ENCODE measurements around the gene RERE. TPM values are rescaled to one million over a fixed set of nuclear protein-coding genes. Genes with fewer than 3 reads are reported as not detected.

RERE gene
- total RNA-seq, 1 experiment from 2014 or later = 217 TPM

GRCh38 chr1:8425781-8426161 lies 391.7 kb downstream of the RERE start:
- in situ Hi-C loops (cut with HindIII; ENCODE audit: low pct_unique_long_range_greater_than_20kb, low sequenced_read_pairs) (no loop called here), intact Hi-C loops (cut with micrococcal nuclease; ENCODE audit: unreplicated experiment) (no loop called here)
- no peak for TF ChIP-seq TCF7L2 (IDR thresholded peaks at IDR 0.05; ENCODE audit: low read depth, low read length)
- TF ChIP-seq CTCF (IDR thresholded peaks at IDR 0.05) = no peak
- no peak for TF ChIP-seq REST (IDR thresholded peaks at IDR 0.05; ENCODE audit: insufficient read depth in 1 of 2, low read depth in 2 of 2, low read length in 1 of 2)
- no peak for TF ChIP-seq POLR2AphosphoS5 (IDR thresholded peaks at IDR 0.05; ENCODE audit: low read depth, low read length)
- TF ChIP-seq SIN3A (IDR thresholded peaks at IDR 0.05; ENCODE audit: borderline replicate concordance, insufficient read depth, low read depth, low read length) = no peak
- no peak for ATAC-seq
- Histone ChIP-seq H3K4me3 (ENCODE audit: low read depth in 2 of 2, low read length in 2 of 2) (no peak overlapping the region), H3K36me3 (ENCODE audit: control insufficient read depth, insufficient read depth, low read length) (peaks cover 5% of the 10 kb centered on the region; the same call in 1 of the 2 replicates), H3K27ac (ENCODE audit: low read length) (peak overlapping the region; percentile 29; the same call in 1 of the 2 replicates), H3K27me3 (ENCODE audit: control insufficient read depth, insufficient read depth, low read length) (no peaks in the 10 kb centered on the region), H3K9me3 (ENCODE audit: control insufficient read depth, insufficient read depth, low read depth, low read length) (no peaks in the 10 kb centered on the region), H3K4me1 (ENCODE audit: control insufficient read depth, insufficient read depth, low read length) (peaks cover 26% of the 10 kb centered on the region)
- POLR2A ChIA-PET = no interaction called here
- no TSS peak for BruUV-seq (replicated peaks)
- no peak for DNase-seq (ENCODE audit: low read depth, low spot score)
- CTCF ChIA-PET = no interaction called here

GRCh38 chr1:8425150-8425780 lies 392.2 kb downstream of the RERE start:
- intact Hi-C loops (cut with micrococcal nuclease; ENCODE audit: unreplicated experiment) = no loop called here
- BruUV-seq (replicated peaks) = TSS peak; percentile 60
- no peak overlapping the region; a peak in 1 of 4 replicates for H3K4me3 ChIP-seq (ENCODE audit: low read depth in 2 of 2, low read length in 2 of 2)
- TF ChIP-seq POLR2AphosphoS5 (IDR thresholded peaks at IDR 0.05; ENCODE audit: low read depth, low read length) (no peak), TCF7L2 (IDR thresholded peaks at IDR 0.05; ENCODE audit: low read depth, low read length) (no peak)
- H3K9me3 ChIP-seq (ENCODE audit: control insufficient read depth, insufficient read depth, low read depth, low read length) = no peaks in the 10 kb centered on the region
- peaks cover 31% of the 10 kb centered on the region for H3K4me1 ChIP-seq (ENCODE audit: control insufficient read depth, insufficient read depth, low read length)
- no peaks in the 10 kb centered on the region for H3K27me3 ChIP-seq (ENCODE audit: control insufficient read depth, insufficient read depth, low read length)
- peak overlapping the region; percentile 96 for H3K27ac ChIP-seq (ENCODE audit: low read length)
- in situ Hi-C loops (cut with HindIII; ENCODE audit: low pct_unique_long_range_greater_than_20kb, low sequenced_read_pairs) = no loop called here
- H3K36me3 ChIP-seq (ENCODE audit: control insufficient read depth, insufficient read depth, low read length) = peaks cover 5% of the 10 kb centered on the region; the same call in 1 of the 2 replicates
- no peak for DNase-seq (ENCODE audit: low read depth, low spot score)
- ATAC-seq = no peak
- ChIA-PET CTCF (no interaction called here), POLR2A (no interaction called here)

DNA sequence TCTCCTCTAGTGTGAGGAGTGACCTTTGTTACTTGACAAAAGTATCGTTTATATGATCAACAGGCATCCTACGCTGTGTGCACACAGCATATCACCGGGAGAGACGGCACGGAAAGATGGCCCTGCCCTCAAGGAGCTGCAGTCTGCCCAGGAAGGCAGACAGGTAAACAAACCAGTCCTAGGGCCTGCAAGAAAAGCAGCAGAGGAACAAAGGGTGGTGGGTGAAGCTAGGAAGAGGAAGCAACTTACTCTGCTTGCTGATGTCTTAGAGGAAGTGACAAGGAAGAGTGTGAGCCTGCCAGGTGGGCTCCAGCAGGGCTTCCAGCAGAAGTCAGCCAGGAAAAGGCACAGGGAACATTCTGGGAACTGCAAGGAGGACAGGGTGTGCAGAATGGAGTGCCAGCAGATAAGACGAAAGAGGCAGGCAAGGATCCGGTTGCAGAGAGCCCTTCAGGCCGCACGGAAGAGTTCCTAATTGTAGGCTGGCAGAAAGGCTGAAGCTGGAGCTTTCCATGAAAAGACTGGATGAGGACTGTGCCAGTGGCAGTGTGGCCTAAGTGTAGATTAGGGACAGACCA lies 392.8 kb downstream of the RERE start:
- H3K27me3 ChIP-seq (ENCODE audit: control insufficient read depth, insufficient read depth, low read length) = no peaks in the 10 kb centered on the region
- H3K36me3 ChIP-seq (ENCODE audit: control insufficient read depth, insufficient read depth, low read length) = peaks cover 8% of the 10 kb centered on the region; the same call in 1 of the 2 replicates
- in situ Hi-C loops (cut with HindIII; ENCODE audit: low pct_unique_long_range_greater_than_20kb, low sequenced_read_pairs) = no loop called here
- H3K9me3 ChIP-seq (ENCODE audit: control insufficient read depth, insufficient read depth, low read depth, low read length) = no peaks in the 10 kb centered on the region
- POLR2A ChIA-PET = interaction anchor here (0.5 kb wide), 1 partner anchor 274 kb away, joined by 4 read pairs; no protein-coding TSS in a partner anchor
- peaks cover 37% of the 10 kb centered on the region for H3K4me1 ChIP-seq (ENCODE audit: control insufficient read depth, insufficient read depth, low read length)
- ATAC-seq (peak; percentile 74), DNase-seq (ENCODE audit: low read depth, low spot score) (no peak)
- H3K4me3 ChIP-seq (ENCODE audit: low read depth in 2 of 2, low read length in 2 of 2) = peak overlapping the region; percentile 52 to 63
- peak overlapping the region; percentile 96 for H3K27ac ChIP-seq (ENCODE audit: low read length)
- CTCF ChIA-PET = interaction anchor here (0.5 to 0.6 kb wide), 2 partner anchors 77 to 506 kb away, joined by 3 to 7 read pairs; no protein-coding TSS in a partner anchor
- intact Hi-C loops (cut with micrococcal nuclease; ENCODE audit: unreplicated experiment) = no loop called here
- no TSS peak for BruUV-seq (replicated peaks)
- TF ChIP-seq TCF7L2 (IDR thresholded peaks at IDR 0.05; ENCODE audit: low read depth, low read length) (no peak), SIN3A (IDR thresholded peaks at IDR 0.05; ENCODE audit: borderline replicate concordance, insufficient read depth, low read depth, low read length) (no peak), CTCF (IDR thresholded peaks at IDR 0.05) (no peak), REST (IDR thresholded peaks at IDR 0.05; ENCODE audit: insufficient read depth in 1 of 2, low read depth in 2 of 2, low read length in 1 of 2) (no peak), POLR2AphosphoS5 (IDR thresholded peaks at IDR 0.05; ENCODE audit: low read depth, low read length) (no peak)

Measured in Panc1 (cell line).